Measurements from ENCODE around the gene C1orf105.

DNA sequence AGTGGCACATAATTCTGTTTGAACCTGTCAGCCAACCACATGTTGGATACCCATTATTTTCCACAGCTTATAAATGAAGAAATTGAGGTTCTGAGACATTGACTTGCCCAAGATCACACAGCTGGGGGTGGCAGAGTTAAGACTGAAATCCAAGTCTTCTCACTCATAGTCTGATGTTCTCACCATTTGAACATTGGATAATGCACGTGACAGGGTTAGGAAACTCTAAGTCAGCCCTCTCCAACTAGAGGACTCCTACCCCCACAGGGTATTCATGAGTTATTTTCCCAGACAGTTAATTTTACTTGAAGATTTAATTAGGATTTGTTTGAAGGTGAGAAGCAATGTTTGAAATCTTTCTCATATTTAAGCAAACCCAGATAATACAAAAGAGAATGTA lies 38.1 kb upstream of the C1orf105 start:
- TF ChIP-seq, protein P1, sequence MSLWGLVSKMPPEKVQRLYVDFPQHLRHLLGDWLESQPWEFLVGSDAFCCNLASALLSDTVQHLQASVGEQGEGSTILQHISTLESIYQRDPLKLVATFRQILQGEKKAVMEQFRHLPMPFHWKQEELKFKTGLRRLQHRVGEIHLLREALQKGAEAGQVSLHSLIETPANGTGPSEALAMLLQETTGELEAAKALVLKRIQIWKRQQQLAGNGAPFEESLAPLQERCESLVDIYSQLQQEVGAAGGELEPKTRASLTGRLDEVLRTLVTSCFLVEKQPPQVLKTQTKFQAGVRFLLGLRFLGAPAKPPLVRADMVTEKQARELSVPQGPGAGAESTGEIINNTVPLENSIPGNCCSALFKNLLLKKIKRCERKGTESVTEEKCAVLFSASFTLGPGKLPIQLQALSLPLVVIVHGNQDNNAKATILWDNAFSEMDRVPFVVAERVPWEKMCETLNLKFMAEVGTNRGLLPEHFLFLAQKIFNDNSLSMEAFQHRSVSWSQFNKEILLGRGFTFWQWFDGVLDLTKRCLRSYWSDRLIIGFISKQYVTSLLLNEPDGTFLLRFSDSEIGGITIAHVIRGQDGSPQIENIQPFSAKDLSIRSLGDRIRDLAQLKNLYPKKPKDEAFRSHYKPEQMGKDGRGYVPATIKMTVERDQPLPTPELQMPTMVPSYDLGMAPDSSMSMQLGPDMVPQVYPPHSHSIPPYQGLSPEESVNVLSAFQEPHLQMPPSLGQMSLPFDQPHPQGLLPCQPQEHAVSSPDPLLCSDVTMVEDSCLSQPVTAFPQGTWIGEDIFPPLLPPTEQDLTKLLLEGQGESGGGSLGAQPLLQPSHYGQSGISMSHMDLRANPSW (CRISPR knock-in tag; IDR thresholded peaks at IDR 0.05; ENCODE audit: borderline replicate concordance), result no peak
- no peak for TF ChIP-seq MYNN (CRISPR knock-in tag; IDR thresholded peaks at IDR 0.05; ENCODE audit: low read depth)
- no peak for TF ChIP-seq HNRNPH1 (optimal IDR thresholded peaks at IDR 0.05; ENCODE audit: low read depth, low read length)
- TF ChIP-seq, protein P2, sequence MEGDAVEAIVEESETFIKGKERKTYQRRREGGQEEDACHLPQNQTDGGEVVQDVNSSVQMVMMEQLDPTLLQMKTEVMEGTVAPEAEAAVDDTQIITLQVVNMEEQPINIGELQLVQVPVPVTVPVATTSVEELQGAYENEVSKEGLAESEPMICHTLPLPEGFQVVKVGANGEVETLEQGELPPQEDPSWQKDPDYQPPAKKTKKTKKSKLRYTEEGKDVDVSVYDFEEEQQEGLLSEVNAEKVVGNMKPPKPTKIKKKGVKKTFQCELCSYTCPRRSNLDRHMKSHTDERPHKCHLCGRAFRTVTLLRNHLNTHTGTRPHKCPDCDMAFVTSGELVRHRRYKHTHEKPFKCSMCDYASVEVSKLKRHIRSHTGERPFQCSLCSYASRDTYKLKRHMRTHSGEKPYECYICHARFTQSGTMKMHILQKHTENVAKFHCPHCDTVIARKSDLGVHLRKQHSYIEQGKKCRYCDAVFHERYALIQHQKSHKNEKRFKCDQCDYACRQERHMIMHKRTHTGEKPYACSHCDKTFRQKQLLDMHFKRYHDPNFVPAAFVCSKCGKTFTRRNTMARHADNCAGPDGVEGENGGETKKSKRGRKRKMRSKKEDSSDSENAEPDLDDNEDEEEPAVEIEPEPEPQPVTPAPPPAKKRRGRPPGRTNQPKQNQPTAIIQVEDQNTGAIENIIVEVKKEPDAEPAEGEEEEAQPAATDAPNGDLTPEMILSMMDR (CRISPR knock-in tag; IDR thresholded peaks at IDR 0.05), result no peak
- no peak for TF ChIP-seq MIXL1 (CRISPR knock-in tag; IDR thresholded peaks at IDR 0.05)
- TF ChIP-seq TCF7L2 (IDR thresholded peaks at IDR 0.05; ENCODE audit: low read depth, low read length), result no peak
- no peak for TF ChIP-seq FOXA3 (CRISPR knock-in tag; IDR thresholded peaks at IDR 0.05)
- no peak for TF ChIP-seq PHF21A (CRISPR knock-in tag; IDR thresholded peaks at IDR 0.05)
- TF ChIP-seq, protein P3, sequence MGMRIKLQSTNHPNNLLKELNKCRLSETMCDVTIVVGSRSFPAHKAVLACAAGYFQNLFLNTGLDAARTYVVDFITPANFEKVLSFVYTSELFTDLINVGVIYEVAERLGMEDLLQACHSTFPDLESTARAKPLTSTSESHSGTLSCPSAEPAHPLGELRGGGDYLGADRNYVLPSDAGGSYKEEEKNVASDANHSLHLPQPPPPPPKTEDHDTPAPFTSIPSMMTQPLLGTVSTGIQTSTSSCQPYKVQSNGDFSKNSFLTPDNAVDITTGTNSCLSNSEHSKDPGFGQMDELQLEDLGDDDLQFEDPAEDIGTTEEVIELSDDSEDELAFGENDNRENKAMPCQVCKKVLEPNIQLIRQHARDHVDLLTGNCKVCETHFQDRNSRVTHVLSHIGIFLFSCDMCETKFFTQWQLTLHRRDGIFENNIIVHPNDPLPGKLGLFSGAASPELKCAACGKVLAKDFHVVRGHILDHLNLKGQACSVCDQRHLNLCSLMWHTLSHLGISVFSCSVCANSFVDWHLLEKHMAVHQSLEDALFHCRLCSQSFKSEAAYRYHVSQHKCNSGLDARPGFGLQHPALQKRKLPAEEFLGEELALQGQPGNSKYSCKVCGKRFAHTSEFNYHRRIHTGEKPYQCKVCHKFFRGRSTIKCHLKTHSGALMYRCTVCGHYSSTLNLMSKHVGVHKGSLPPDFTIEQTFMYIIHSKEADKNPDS (CRISPR knock-in tag; IDR thresholded peaks at IDR 0.05), result no peak
- no peak for TF ChIP-seq ZNF160 (CRISPR knock-in tag; IDR thresholded peaks at IDR 0.05)
- TF ChIP-seq YY1 (IDR thresholded peaks at IDR 0.05; ENCODE audit: insufficient read depth, insufficient replicate concordance, low read depth, low read length), result no peak
- TF ChIP-seq, protein P4, sequence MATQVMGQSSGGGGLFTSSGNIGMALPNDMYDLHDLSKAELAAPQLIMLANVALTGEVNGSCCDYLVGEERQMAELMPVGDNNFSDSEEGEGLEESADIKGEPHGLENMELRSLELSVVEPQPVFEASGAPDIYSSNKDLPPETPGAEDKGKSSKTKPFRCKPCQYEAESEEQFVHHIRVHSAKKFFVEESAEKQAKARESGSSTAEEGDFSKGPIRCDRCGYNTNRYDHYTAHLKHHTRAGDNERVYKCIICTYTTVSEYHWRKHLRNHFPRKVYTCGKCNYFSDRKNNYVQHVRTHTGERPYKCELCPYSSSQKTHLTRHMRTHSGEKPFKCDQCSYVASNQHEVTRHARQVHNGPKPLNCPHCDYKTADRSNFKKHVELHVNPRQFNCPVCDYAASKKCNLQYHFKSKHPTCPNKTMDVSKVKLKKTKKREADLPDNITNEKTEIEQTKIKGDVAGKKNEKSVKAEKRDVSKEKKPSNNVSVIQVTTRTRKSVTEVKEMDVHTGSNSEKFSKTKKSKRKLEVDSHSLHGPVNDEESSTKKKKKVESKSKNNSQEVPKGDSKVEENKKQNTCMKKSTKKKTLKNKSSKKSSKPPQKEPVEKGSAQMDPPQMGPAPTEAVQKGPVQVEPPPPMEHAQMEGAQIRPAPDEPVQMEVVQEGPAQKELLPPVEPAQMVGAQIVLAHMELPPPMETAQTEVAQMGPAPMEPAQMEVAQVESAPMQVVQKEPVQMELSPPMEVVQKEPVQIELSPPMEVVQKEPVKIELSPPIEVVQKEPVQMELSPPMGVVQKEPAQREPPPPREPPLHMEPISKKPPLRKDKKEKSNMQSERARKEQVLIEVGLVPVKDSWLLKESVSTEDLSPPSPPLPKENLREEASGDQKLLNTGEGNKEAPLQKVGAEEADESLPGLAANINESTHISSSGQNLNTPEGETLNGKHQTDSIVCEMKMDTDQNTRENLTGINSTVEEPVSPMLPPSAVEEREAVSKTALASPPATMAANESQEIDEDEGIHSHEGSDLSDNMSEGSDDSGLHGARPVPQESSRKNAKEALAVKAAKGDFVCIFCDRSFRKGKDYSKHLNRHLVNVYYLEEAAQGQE (IDR thresholded peaks at IDR 0.05; ENCODE audit: borderline replicate concordance in 1 of 2, low read depth in 1 of 2, low read length in 2 of 2), result no peak

Data from HepG2 (cell line).